ENCODE measurements around the gene ACP4.

GRCh38 chr19:50784710-50785109 lies 5.5 kb upstream of the ACP4 start:
- TF ChIP-seq CTCF (IDR thresholded peaks at IDR 0.05; ENCODE audit: low read depth, low read length) (no peak), EZH2phosphoT487 (IDR thresholded peaks at IDR 0.05; ENCODE audit: low read depth) (no peak)

Data from OCI-LY3 (cell line).